HEK293 (cell line): Measurements from ENCODE around the gene FKBP5.

ENCODE experiments used
- CTCF ChIA-PET: fragments of 350-600 bp; formaldehyde crosslinking; extraction: SDS; loops from one replicate; lab custom pipeline; 2021; ENCODE audit warnings: antibody characterized with exemption; lab: Yijun Ruan, JAX
- POLR2A ChIA-PET: fragments of 300-600 bp; formaldehyde crosslinking; extraction: SDS; loops from one replicate; lab custom pipeline; 2020; ENCODE audit warnings: antibody characterized with exemption, inconsistent platforms; lab: Yijun Ruan, JAX
- H3K27ac ChIP-seq: fragments of 200-500 bp; sonication (Bioruptor generic); 2 replicates; pipeline ENCODE4 v1.5.1; 2014; ENCODE audit warnings: low read depth, low read length, control low read depth, inconsistent platforms; ENCODE audit errors: extremely low read depth
- H3K36me3 ChIP-seq, 2 experiments: fragments of 200-500 bp in 1 of 2; sonication (Bioruptor generic) in 1 of 2; 1 replicate in 1 of 2; 2 replicates in 1 of 2; pipeline ENCODE4 v1.5.1; 2014 to 2017; ENCODE audit warnings: inconsistent platforms in 2 of 2, low read length in 2 of 2; ENCODE audit not compliant: control insufficient read depth in 2 of 2, insufficient read depth in 1 of 2
- H3K4me1 ChIP-seq: fragments of 200-500 bp; sonication (Bioruptor generic); 2 replicates; pipeline ENCODE4 v1.5.1; 2014; ENCODE audit warnings: mild to moderate bottlenecking, low read length, inconsistent platforms; ENCODE audit not compliant: control insufficient read depth, insufficient read depth
- H3K4me3 ChIP-seq: 2 replicates; pipeline ENCODE4 v1.5.1; 2011; ENCODE audit warnings: low read depth, mild to moderate bottlenecking, control low read depth, low read length, moderate library complexity
- H3K9me3 ChIP-seq: fragments of 200-500 bp; sonication (Bioruptor generic); 2 replicates; pipeline ENCODE4 v1.5.1; 2014; ENCODE audit warnings: low read depth, low read length, inconsistent platforms; ENCODE audit not compliant: control insufficient read depth, insufficient read depth
- GLI2 ChIP-seq: fragments of 450-650 bp; formaldehyde crosslinking; IDR thresholded peaks from 2 replicates; pipeline ENCODE4; 2017; ENCODE audit warnings: missing biosample characterization, missing genetic modification characterization, low read depth, borderline replicate concordance
- MEIS1 ChIP-seq: sonication (generic); formaldehyde crosslinking; IDR thresholded peaks from 2 replicates; pipeline ENCODE4 v1.8.1; 2022; ENCODE audit warnings: missing genetic modification reagents, mild to moderate bottlenecking, borderline replicate concordance
- OVOL3 ChIP-seq: fragments of 450-650 bp; formaldehyde crosslinking; IDR thresholded peaks from 2 replicates; pipeline ENCODE4 v1.5.1; 2016; ENCODE audit warnings: missing biosample characterization, missing genetic modification characterization
- SP7 ChIP-seq: fragments of 450-650 bp; formaldehyde crosslinking; IDR thresholded peaks from 2 replicates; pipeline ENCODE4 v1.5.1; 2016; ENCODE audit warnings: missing biosample characterization, missing genetic modification characterization
- WT1 ChIP-seq: fragments of 450-650 bp; formaldehyde crosslinking; IDR thresholded peaks from 2 replicates; pipeline ENCODE4 v1.5.1; 2016; ENCODE audit warnings: missing biosample characterization, missing genetic modification characterization
- ZNF184 ChIP-seq: fragments of 450-650 bp; IDR thresholded peaks from 2 replicates; pipeline ENCODE4 v1.5.1; 2018; ENCODE audit warnings: missing biosample characterization, mild to moderate bottlenecking, missing genetic modification characterization
- ZNF221 ChIP-seq: fragments of 450-650 bp; formaldehyde crosslinking; IDR thresholded peaks from 2 replicates; pipeline ENCODE4 v1.5.1; 2017; ENCODE audit warnings: missing biosample characterization, missing genetic modification characterization, borderline replicate concordance
- ZNF292 ChIP-seq: fragments of 450-650 bp; formaldehyde crosslinking; IDR thresholded peaks from 2 replicates; pipeline ENCODE4 v1.5.1; 2016; ENCODE audit warnings: low read depth, missing biosample characterization, missing genetic modification characterization, borderline replicate concordance
- ZNF433 ChIP-seq: fragments of 450-650 bp; formaldehyde crosslinking; IDR thresholded peaks from 2 replicates; pipeline ENCODE4 v1.5.1; 2016; ENCODE audit warnings: missing biosample characterization, missing genetic modification characterization, low read depth
- ZNF548 ChIP-seq: fragments of 450-650 bp; formaldehyde crosslinking; IDR thresholded peaks from 2 replicates; pipeline ENCODE4 v1.5.1; 2016; ENCODE audit warnings: missing biosample characterization, missing genetic modification characterization
- ZNF555 ChIP-seq: fragments of 450-650 bp; formaldehyde crosslinking; conservative IDR thresholded peaks from 2 replicates; pipeline ENCODE4 v1.5.1; 2017; ENCODE audit warnings: missing biosample characterization, mild to moderate bottlenecking, missing genetic modification characterization, inconsistent platforms
- ZNF596 ChIP-seq: fragments of 450-650 bp; IDR thresholded peaks from 2 replicates; pipeline ENCODE4 v1.5.0; 2018; ENCODE audit warnings: missing biosample characterization, mild to moderate bottlenecking, missing genetic modification characterization, moderate library complexity
- ZNF843 ChIP-seq: fragments of 450-650 bp; formaldehyde crosslinking; IDR thresholded peaks from 2 replicates; pipeline ENCODE4 v1.5.1; 2016; ENCODE audit warnings: missing biosample characterization, missing genetic modification characterization
- ZXDB ChIP-seq: fragments of 450-650 bp; formaldehyde crosslinking; IDR thresholded peaks from 2 replicates; pipeline ENCODE4 v1.5.1; 2016; ENCODE audit warnings: missing biosample characterization, missing genetic modification characterization
- TF ChIP-seq, protein P1 (sequence below): sonication (generic); formaldehyde crosslinking; IDR thresholded peaks from 2 replicates; pipeline ENCODE4 v1.8.1; 2022; ENCODE audit warnings: mild to moderate bottlenecking, moderate library complexity, missing genetic modification reagents
- TF ChIP-seq, protein P2 (sequence below): fragments of 450-650 bp; formaldehyde crosslinking; IDR thresholded peaks from 2 replicates; pipeline ENCODE4 v1.5.1; 2016; ENCODE audit warnings: missing biosample characterization, missing genetic modification characterization, borderline replicate concordance
- TF ChIP-seq, protein P3 (sequence below): fragments of 450-650 bp; formaldehyde crosslinking; IDR thresholded peaks from 2 replicates; pipeline ENCODE4 v1.5.1; 2017; ENCODE audit warnings: missing biosample characterization, missing genetic modification characterization
- TF ChIP-seq, protein P4 (sequence below): fragments of 450-650 bp; formaldehyde crosslinking; IDR thresholded peaks from 2 replicates; pipeline ENCODE4 v1.5.1; 2016; ENCODE audit warnings: missing biosample characterization, missing genetic modification characterization
- TF ChIP-seq, protein P5 (sequence below): fragments of 450-650 bp; formaldehyde crosslinking; IDR thresholded peaks from 2 replicates; pipeline ENCODE4 v1.5.1; 2016; ENCODE audit warnings: missing biosample characterization, missing genetic modification characterization
- TF ChIP-seq, protein P6 (sequence below): fragments of 450-650 bp; formaldehyde crosslinking; IDR thresholded peaks from 2 replicates; pipeline ENCODE4 v1.5.1; 2016; ENCODE audit warnings: missing biosample characterization, missing genetic modification characterization, borderline replicate concordance

The FKBP5 gene

DNA sequence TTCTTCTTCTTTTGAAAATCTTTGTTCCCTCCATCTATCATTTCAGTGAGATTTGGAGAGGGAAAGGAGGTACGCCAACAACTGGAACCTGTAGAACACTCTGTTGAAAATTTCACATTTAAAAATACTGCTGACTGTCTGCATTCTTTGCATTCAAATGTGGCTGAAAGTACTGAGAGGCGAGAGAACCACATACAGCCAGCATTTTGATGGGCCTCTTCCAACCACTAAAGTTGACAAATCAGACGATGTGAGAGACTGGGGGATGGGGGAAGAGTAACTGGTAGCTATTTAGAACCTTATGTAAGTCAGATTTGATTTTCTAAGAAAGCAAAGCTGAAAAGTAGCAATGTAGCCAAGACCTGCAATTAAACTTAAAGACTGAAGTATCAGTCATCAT is 77.5 kb downstream of the FKBP5 start:
- H3K36me3 ChIP-seq: peaks cover 12 to 22% of the 10 kb centered on the region in 2 experiments; a peak in 2 of 3 replicates
- CTCF ChIA-PET: interaction anchor here (0.5 to 1.5 kb wide), 4 partner anchors 13 to 125 kb away, joined by 3 to 6 read pairs (median 4); no protein-coding TSS in a partner anchor
- no peak for TF ChIP-seq ZNF433 (tag by site-specific recombination)
- TF ChIP-seq, protein P1, sequence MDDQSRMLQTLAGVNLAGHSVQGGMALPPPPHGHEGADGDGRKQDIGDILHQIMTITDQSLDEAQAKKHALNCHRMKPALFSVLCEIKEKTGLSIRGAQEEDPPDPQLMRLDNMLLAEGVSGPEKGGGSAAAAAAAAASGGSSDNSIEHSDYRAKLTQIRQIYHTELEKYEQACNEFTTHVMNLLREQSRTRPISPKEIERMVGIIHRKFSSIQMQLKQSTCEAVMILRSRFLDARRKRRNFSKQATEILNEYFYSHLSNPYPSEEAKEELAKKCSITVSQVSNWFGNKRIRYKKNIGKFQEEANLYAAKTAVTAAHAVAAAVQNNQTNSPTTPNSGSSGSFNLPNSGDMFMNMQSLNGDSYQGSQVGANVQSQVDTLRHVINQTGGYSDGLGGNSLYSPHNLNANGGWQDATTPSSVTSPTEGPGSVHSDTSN (CRISPR knock-in tag): no peak
- TF ChIP-seq MEIS1 (CRISPR knock-in tag): no peak
- TF ChIP-seq, protein P2, sequence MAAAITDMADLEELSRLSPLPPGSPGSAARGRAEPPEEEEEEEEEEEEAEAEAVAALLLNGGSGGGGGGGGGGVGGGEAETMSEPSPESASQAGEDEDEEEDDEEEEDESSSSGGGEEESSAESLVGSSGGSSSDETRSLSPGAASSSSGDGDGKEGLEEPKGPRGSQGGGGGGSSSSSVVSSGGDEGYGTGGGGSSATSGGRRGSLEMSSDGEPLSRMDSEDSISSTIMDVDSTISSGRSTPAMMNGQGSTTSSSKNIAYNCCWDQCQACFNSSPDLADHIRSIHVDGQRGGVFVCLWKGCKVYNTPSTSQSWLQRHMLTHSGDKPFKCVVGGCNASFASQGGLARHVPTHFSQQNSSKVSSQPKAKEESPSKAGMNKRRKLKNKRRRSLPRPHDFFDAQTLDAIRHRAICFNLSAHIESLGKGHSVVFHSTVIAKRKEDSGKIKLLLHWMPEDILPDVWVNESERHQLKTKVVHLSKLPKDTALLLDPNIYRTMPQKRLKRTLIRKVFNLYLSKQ: no peak
- TF ChIP-seq, protein P3, sequence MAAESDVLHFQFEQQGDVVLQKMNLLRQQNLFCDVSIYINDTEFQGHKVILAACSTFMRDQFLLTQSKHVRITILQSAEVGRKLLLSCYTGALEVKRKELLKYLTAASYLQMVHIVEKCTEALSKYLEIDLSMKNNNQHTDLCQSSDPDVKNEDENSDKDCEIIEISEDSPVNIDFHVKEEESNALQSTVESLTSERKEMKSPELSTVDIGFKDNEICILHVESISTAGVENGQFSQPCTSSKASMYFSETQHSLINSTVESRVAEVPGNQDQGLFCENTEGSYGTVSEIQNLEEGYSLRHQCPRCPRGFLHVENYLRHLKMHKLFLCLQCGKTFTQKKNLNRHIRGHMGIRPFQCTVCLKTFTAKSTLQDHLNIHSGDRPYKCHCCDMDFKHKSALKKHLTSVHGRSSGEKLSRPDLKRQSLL (tag by site-specific recombination): no peak
- no peak for TF ChIP-seq ZXDB (tag by site-specific recombination)
- TF ChIP-seq OVOL3 (tag by site-specific recombination): no peak
- TF ChIP-seq, protein P4, sequence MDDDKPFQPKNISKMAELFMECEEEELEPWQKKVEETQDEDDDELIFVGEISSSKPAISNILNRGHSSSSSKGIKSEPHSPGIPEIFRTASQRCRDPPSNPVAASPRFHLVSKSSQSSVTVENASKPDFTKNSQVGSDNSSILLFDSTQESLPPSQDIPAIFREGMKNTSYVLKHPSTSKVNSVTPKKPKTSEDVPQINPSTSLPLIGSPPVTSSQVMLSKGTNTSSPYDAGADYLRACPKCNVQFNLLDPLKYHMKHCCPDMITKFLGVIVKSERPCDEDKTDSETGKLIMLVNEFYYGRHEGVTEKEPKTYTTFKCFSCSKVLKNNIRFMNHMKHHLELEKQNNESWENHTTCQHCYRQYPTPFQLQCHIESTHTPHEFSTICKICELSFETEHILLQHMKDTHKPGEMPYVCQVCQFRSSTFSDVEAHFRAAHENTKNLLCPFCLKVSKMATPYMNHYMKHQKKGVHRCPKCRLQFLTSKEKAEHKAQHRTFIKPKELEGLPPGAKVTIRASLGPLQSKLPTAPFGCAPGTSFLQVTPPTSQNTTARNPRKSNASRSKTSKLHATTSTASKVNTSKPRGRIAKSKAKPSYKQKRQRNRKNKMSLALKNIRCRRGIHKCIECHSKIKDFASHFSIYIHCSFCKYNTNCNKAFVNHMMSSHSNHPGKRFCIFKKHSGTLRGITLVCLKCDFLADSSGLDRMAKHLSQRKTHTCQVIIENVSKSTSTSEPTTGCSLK (tag by site-specific recombination): no peak
- TF ChIP-seq ZNF221: no peak
- TF ChIP-seq, all 188 proteins: peak for 0
- Histone ChIP-seq H3K27ac (no peak overlapping the region), H3K4me3 (no peak overlapping the region), H3K4me1 (no peaks in the 10 kb centered on the region), H3K9me3 (no peaks in the 10 kb centered on the region)
- POLR2A ChIA-PET: no interaction called here

DNA sequence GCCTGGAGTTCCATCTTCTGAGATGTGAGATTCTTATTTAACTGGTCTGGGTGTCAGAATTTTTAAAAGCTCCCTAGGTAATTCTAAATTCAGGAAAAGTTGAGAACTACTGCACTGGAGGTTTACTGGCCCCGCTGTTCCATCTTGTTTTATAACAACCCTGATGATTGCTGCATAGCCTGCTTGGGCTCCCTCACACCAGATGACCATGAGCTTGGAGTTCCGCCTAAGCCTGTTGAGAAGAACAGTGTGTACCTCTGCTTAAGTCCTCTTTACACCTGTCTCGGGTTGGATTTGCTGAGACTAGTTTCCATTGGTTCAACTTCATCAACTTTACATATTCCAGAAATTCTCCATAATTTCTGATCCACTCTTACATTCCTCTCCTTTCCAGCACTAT is 77.9 kb downstream of the FKBP5 start:
- H3K9me3 ChIP-seq: no peaks in the 10 kb centered on the region
- POLR2A ChIA-PET: interaction anchor here (0.7 kb wide), 1 partner anchor 126 kb away, joined by 8 read pairs; no protein-coding TSS in a partner anchor
- no peak overlapping the region for H3K27ac ChIP-seq
- CTCF ChIA-PET: interaction anchor here (0.5 to 1.5 kb wide), 7 partner anchors 8 to 125 kb away, joined by 3 to 6 read pairs (median 3); no protein-coding TSS in a partner anchor
- H3K4me1 ChIP-seq: no peaks in the 10 kb centered on the region
- TF ChIP-seq ZNF548 (tag by site-specific recombination) (no peak), ZNF184 (tag by site-specific recombination) (no peak), SP7 (tag by site-specific recombination) (no peak), ZNF292 (tag by site-specific recombination) (no peak), GLI2 (tag by site-specific recombination) (no peak), ZNF555 (no peak), WT1 (tag by site-specific recombination) (no peak), ZNF596 (no peak), ZNF843 (tag by site-specific recombination) (no peak)
- TF ChIP-seq, protein P5, sequence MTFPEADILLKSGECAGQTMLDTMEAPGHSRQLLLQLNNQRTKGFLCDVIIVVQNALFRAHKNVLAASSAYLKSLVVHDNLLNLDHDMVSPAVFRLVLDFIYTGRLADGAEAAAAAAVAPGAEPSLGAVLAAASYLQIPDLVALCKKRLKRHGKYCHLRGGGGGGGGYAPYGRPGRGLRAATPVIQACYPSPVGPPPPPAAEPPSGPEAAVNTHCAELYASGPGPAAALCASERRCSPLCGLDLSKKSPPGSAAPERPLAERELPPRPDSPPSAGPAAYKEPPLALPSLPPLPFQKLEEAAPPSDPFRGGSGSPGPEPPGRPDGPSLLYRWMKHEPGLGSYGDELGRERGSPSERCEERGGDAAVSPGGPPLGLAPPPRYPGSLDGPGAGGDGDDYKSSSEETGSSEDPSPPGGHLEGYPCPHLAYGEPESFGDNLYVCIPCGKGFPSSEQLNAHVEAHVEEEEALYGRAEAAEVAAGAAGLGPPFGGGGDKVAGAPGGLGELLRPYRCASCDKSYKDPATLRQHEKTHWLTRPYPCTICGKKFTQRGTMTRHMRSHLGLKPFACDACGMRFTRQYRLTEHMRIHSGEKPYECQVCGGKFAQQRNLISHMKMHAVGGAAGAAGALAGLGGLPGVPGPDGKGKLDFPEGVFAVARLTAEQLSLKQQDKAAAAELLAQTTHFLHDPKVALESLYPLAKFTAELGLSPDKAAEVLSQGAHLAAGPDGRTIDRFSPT (tag by site-specific recombination): no peak
- TF ChIP-seq, protein P6, sequence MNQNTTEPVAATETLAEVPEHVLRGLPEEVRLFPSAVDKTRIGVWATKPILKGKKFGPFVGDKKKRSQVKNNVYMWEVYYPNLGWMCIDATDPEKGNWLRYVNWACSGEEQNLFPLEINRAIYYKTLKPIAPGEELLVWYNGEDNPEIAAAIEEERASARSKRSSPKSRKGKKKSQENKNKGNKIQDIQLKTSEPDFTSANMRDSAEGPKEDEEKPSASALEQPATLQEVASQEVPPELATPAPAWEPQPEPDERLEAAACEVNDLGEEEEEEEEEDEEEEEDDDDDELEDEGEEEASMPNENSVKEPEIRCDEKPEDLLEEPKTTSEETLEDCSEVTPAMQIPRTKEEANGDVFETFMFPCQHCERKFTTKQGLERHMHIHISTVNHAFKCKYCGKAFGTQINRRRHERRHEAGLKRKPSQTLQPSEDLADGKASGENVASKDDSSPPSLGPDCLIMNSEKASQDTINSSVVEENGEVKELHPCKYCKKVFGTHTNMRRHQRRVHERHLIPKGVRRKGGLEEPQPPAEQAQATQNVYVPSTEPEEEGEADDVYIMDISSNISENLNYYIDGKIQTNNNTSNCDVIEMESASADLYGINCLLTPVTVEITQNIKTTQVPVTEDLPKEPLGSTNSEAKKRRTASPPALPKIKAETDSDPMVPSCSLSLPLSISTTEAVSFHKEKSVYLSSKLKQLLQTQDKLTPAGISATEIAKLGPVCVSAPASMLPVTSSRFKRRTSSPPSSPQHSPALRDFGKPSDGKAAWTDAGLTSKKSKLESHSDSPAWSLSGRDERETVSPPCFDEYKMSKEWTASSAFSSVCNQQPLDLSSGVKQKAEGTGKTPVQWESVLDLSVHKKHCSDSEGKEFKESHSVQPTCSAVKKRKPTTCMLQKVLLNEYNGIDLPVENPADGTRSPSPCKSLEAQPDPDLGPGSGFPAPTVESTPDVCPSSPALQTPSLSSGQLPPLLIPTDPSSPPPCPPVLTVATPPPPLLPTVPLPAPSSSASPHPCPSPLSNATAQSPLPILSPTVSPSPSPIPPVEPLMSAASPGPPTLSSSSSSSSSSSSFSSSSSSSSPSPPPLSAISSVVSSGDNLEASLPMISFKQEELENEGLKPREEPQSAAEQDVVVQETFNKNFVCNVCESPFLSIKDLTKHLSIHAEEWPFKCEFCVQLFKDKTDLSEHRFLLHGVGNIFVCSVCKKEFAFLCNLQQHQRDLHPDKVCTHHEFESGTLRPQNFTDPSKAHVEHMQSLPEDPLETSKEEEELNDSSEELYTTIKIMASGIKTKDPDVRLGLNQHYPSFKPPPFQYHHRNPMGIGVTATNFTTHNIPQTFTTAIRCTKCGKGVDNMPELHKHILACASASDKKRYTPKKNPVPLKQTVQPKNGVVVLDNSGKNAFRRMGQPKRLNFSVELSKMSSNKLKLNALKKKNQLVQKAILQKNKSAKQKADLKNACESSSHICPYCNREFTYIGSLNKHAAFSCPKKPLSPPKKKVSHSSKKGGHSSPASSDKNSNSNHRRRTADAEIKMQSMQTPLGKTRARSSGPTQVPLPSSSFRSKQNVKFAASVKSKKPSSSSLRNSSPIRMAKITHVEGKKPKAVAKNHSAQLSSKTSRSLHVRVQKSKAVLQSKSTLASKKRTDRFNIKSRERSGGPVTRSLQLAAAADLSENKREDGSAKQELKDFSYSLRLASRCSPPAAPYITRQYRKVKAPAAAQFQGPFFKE (tag by site-specific recombination): no peak
- TF ChIP-seq, all 188 proteins: peak for 0
- no peak overlapping the region for H3K4me3 ChIP-seq
- peaks cover 9 to 22% of the 10 kb centered on the region in 2 experiments; a peak in 2 of 3 replicates for H3K36me3 ChIP-seq
